Stimulated activated CD8-positive, alpha-beta memory T cell treated with anti-CD3 and anti-CD28 coated beads, Interleukin-7, amount 100 ng/mL, for 1 hour (primary cell): Measurements from ENCODE around the gene AATK.

ENCODE experiments used
- DNase-seq, 2 donors: peaks; one replicate each; pipeline ENCODE4 v3.0.0-alpha.2; 2020; ENCODE audit warnings: low read depth in 2 of 2

AATK gene

DNA sequence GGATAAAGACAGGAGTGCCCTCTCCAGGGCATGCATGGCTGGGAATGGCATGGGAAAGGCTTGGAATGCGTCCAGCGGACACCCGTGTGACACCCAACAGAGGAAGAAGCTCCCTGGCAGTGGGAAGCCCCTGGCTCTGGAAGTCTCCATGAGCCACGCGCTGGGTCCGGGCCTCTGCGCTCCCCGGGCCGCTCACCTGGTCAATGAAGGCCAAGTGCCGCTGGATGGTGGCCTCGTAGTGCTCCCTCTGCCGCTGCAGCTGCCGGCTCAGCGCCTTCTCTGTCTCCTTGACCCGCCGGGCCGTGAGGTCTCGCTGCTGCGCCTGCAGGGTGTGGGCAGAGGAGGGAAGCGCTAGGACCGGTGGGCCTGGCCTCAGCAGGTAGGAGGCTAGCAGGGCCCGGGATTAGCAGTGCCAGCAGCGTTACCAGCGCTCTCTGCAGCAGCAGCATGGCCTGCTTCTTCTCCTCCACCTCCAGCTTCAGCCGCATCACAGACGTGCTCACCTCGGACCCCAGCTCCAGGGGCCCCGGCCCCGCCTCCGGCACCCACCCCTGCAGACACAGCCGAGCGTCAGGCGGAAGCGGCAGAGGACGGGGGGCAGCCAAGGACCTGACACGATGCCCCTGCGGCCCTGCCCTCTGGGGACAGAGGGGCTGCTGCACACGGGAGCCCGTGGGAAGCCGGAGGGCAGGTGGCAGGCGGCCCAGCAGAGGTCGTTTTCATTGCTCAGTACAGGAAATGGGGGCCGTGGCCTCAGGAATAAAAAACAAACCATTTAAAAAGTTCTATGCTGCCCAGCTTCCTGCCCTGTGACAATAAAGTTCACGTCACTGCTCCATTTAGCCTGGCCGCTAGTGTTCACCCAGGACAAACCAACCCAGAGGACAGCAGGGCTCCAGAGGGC lies 30.7 kb upstream of the AATK start:
- DNase-seq: no peak

- no peak for DNase-seq
Observed at GRCh38 chr17:81195941-81196495, 30.0 kb upstream of the AATK start.

DNA sequence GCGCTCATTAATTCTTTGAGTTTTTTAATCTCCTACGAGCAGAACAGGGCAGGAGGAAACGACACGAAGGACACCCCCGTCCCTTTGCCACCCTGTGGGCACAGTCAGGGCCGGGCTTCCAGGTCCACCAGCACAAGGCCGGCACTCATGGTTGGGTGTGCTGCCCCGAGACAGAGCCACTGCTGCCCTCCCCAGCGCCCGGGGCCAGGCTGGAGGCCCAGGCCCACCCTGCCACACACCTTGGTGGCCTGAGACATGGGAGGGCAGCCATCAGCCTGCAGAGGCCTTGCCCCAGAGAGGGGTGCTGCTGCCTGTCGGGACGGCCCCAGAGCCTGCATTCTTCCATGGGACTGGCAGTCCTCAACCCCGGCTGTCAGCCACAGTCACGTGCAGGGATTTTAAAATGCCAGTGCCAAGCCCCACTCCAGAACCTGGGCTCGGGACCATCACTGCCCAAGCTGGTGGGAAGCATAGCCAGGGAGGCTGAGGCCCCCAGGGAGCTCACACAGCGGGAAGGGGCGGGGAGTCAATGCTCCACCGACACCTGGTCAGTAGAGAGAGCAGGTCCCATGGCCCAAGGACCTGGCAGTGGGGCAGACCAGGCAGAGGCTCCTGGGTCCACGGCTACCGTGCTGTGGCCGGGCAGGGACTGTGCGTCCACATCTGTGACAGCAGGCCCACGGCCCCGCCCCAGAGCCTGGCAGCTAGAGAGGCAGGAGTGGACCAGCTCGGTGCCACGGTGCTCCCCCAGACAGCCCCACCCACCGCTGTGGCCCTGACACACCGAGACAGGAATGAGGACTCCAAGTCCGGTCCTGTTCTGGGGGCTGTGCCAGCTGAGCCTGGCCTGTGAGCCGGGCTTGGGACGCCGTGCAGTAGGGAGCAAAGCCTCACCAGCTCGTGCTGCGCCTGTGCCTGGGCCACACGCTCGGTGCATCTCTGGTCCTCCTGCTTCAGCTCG lies 29.2 kb upstream of the AATK start:
- no peak for DNase-seq

GRCh38 chr17:81194225-81194760 lies 28.3 kb upstream of the AATK start:
- no peak for DNase-seq

DNA sequence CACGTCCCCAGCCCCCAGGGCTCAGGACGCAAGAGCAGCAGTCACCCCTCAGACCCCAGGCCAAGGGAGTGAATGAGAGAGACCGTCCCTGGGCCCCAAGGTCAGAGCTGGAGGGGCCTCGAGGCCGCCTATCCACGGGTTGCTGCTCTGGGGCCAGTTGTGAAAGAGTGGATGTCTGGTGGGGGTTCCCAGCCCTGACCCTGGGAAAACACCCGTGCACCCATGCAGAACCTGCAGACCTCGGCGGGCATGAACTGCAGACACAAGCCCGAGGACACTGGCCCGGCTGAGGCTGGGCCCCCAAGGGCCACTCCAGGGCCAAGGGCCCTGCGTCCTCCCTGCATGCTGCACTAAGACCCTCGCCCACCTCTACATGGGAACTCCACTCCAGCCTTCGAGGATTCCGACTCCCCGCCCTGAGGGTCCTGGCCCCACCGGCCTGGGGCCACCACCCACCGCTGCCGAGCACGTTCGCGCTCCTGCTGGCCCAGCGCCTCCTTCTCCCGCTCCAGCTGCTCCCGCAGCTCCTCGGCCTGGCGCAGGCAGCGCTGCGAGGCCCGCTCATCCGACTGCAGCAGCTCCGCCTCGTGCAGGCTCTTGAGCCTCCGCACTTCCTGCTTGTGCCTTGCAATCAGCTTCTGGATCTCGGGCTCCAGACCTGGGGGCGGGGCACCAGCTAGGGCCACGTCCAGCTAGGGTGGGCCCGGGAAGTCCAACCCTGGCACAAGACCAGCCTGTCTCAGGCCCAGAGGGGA lies 27.6 kb upstream of the AATK start:
- DNase-seq: no peak

DNA sequence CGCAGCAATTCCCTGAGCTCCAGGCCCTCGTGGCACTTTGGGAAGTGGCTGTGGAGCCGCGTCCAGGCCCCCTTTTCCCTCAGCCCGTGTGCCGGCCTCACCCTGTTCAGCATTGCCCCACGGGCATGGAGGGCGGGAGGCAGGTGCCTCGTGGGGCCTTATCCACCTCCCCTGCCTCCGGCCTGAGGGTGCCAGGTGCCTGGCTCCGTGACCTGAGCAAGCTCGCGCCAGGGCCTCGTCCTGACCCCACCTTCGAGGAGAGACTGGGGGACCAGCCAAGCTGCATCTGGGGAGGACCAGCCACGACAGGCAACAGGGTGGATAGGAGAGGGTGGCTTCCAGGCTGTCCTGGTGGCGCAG lies 27.0 kb upstream of the AATK start:
- no peak for DNase-seq

- no peak for DNase-seq
Observed at GRCh38 chr17:81192386-81193050, 26.5 kb upstream of the AATK start.

GRCh38 chr17:81191646-81192045 lies 25.6 kb upstream of the AATK start:
- no peak for DNase-seq

DNA sequence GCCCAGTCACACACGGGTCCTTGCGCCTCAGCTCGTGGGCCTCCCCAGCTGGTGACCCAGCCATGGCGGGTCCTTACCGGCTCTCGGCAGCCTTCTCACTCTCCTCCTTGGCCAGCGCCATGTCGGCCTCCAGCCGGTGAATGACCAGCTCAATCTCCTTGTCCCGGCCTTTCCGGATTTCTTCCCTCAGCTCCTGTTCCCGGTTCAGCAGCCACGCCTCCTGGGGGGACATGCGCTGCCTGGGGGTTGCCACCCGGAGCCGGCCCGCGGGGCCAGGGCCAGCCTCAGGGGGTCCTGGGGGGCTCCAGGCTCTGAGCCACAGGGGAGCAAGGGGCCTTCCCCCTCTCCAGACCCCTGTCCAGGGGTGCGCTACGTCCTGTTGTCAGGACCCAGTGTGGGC lies 25.1 kb upstream of the AATK start:
- DNase-seq: no peak

GRCh38 chr17:81190591-81190990 lies 24.6 kb upstream of the AATK start:
- no peak for DNase-seq

- no peak for DNase-seq
Observed at GRCh38 chr17:81189670-81190530, 23.9 kb upstream of the AATK start.

DNA sequence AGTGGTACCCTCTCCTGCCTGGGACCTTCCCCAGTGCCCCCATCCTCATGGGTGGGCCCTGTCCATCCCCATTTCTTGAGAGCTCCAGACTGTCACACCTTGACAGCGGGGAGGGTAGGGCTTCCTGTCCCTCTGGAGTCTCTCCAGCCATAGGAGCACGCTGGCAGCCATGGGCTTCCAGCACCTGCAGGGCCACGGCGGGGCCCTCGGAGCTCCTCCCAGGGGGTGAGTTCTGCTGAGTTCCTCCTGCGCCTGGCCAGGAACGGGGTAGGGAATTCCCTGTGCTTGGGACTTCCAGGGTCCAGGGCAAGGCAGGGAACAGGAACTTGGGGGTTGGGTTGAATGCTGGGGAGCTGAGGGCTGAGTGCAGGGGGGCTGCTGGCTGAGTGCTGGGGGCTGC lies 23.0 kb upstream of the AATK start:
- no peak for DNase-seq

- no peak for DNase-seq
Observed at GRCh38 chr17:81188491-81188840, 22.4 kb upstream of the AATK start.

GRCh38 chr17:81187586-81188490 lies 21.8 kb upstream of the AATK start:
- DNase-seq: no peak

DNA sequence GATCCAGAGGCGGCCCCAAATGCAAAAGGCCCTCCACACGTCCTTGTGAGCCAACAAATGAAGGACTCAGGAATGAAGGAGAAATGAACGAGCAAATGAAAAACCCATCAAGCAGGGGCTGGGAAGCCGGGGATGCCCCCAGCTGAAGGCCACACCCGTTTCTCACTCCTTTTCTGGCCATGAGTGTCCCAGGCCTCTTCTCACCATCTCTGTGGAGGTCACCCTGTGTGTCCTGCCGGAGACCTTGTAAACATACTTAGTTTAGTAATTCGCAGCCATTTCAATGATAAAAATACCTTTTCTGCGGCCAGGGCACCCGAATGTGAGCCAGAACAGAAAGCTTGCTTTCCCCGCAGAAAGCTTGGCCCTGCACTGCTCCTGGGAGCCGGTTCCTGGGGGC lies 21.1 kb upstream of the AATK start:
- DNase-seq: no peak

- DNase-seq: no peak
Observed at GRCh38 chr17:81186203-81186602, 20.2 kb upstream of the AATK start.

GRCh38 chr17:81184555-81184954 lies 18.5 kb upstream of the AATK start:
- DNase-seq: no peak

DNA sequence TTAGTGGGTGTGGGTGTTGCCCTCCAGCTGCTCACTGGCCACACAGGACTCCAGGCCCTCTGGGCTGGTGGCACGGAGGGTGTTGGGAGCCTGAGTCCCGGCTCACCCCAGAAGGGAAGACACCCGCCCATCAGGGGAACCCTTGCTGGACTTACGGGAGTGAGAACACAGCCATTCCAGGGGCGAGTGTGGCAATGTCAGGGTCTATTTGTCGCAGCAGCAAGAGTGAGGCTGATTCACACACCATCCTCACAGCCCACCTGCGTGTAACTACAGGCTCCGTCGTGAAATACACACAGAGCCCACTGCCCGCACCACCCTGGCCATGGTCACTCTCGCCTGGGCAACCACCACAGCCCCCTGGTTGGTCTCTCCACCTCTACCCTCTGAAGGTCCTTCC lies 17.8 kb upstream of the AATK start:
- DNase-seq: no peak

DNA sequence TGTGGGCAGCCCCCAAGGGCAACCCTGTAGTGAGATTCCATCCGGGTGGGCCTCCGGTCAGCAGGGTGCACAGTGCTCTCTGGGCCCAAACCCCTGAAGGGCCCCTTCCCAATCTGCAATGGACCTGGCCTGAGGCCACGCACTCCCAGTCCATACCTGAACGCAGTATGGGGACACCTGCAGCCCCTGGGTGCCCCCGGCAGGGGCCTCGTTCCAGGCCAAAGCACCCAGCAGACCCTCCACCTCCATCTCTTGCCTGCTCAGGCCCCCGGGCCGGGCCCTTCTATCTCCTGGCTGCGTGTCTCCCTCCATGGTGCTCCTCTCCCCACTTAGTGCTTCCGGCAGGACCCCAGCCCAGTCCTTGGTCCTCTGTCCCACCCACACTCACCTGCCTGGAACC lies 17.3 kb upstream of the AATK start:
- no peak for DNase-seq
